Kidney epithelial cell (primary cell): Measurements from ENCODE around the gene SNAI3. TPM values are rescaled to one million over a fixed set of nuclear protein-coding genes. Genes with fewer than 3 reads are reported as not detected.

Experiments
- DNase-seq: peaks from one replicate; pipeline ENCODE4 v3.0.0-alpha.2; 2010; ENCODE audit warnings: low read depth
- H3K27me3 ChIP-seq: 2 replicates; pipeline ENCODE4 v1.6.0; 2011; ENCODE audit warnings: low read length; ENCODE audit not compliant: control insufficient read depth, insufficient read depth
- H3K36me3 ChIP-seq: 2 replicates; pipeline ENCODE4 v1.5.1; 2011; ENCODE audit warnings: low read length; ENCODE audit not compliant: control insufficient read depth, insufficient read depth
- H3K4me3 ChIP-seq: 2 replicates; pipeline ENCODE4 v1.5.1; 2011; ENCODE audit warnings: low read depth, mild to moderate bottlenecking, control low read depth, low read length
- total RNA-seq: library from RNA; depleted of rRNA; stranded (reverse); fragments of >200 nt; gene quantifications from 2 replicates; pipeline ENCODE4 v1.2.3, GENCODE V29; 2015
- TF ChIP-seq, protein P1 (sequence below): IDR thresholded peaks from 2 replicates; pipeline ENCODE4 v1.5.1; 2011; ENCODE audit warnings: mild to moderate bottlenecking, moderate library complexity, low read length, control low read depth, inconsistent platforms; ENCODE audit not compliant: insufficient read depth, poor library complexity, severe bottlenecking

Gene SNAI3
- total RNA-seq, 1 donor from 2014 or later, result 1.1 TPM

DNA sequence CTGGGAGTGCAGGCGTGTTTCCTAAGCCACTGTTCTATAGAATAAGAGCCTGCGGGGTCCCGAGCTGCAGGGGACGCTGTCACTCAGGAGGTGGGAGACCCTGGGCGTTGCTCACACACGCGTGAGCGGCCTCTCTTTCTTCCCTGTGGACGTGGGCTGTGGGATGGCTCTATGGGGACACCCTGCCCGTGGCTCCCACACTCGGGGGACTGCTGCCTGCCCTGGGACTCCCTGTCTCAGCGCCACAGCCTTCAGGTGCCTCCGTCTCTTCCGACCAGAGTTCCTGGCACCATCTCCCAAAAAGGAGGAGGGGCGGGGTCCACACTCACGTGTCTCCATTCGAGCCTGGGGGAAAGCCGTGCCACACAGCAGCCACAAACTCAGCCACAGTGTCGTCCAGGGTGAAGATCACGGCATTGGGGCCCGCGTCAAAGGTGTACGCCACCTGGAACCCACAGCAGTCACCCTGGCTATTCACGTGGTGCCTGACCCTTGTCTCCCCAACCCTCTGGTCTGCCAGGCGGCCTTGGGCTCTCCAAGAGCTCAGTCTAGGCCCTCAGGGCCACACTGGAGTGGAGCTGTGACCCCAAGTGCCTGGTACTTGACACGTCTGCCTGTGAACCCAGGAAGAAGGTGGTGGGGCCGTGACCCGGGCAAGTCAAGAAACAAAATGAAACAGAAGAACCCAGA lies 31.8 kb downstream of the SNAI3 start:
- Histone ChIP-seq H3K4me3 (no peak overlapping the region), H3K27me3 (no peaks in the 10 kb centered on the region), H3K36me3 (peaks cover 2% of the 10 kb centered on the region)
- TF ChIP-seq, protein P1, sequence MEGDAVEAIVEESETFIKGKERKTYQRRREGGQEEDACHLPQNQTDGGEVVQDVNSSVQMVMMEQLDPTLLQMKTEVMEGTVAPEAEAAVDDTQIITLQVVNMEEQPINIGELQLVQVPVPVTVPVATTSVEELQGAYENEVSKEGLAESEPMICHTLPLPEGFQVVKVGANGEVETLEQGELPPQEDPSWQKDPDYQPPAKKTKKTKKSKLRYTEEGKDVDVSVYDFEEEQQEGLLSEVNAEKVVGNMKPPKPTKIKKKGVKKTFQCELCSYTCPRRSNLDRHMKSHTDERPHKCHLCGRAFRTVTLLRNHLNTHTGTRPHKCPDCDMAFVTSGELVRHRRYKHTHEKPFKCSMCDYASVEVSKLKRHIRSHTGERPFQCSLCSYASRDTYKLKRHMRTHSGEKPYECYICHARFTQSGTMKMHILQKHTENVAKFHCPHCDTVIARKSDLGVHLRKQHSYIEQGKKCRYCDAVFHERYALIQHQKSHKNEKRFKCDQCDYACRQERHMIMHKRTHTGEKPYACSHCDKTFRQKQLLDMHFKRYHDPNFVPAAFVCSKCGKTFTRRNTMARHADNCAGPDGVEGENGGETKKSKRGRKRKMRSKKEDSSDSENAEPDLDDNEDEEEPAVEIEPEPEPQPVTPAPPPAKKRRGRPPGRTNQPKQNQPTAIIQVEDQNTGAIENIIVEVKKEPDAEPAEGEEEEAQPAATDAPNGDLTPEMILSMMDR, result no peak
- DNase-seq, result no peak

DNA sequence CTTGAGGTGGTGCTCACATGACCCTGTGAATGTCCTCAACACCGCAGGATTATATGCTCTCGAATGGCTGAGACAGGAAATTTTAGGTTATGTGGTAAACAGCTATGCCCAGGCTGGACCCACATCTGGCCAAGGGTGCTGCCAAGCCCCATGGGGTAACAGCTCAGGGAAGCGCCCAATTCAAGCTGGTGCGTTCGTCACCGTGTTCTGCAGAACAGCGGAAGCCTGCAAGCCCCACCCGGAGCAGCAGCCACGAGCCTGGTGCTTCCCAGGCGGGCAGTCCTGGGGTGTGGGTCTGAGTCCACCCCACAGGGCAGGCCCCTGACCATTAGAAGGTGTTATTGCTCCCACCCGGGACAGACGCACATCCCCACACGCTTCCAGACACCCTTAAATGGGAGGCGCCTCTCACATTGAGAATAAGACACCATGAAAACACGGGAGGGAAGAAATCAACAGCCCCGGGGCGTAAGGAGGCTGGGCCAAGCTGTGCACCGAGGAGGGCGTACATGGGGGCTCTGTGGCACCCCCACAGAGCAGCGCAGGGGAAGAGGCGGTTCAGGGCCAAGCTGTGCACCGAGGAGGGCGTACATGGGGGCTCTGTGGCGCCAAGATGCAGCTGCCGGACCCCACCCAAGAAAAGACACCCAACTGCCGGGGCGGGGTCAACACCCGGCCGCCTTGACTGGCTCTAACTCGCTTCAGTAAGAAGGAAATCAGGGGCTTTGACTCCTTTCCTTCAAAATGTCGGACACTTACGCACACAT lies 32.5 kb downstream of the SNAI3 start:
- no peak overlapping the region for H3K4me3 ChIP-seq
- TF ChIP-seq, protein P1, result no peak

DNA sequence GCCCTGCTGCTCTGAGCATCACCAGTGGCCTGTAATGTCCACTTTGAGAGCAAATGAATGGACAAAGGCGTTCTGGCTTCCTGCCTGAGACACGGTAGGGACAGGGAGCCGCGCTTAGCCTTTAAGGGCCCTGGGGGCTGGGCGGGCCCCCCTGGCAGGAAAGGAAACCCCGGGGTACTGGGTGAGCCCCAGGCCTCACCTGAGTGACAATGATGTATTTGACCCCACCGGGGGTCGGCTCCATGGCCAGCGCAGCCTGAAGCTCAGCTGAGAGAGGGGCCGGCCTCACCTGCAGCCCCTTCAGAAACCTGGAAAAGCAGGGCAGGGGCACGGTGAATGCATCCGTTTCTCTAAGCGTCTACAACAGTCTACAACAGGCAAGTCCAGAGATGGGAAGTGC lies 33.2 kb downstream of the SNAI3 start:
- TF ChIP-seq, protein P1, result no peak
- Histone ChIP-seq H3K27me3 (no peaks in the 10 kb centered on the region), H3K4me3 (no peak overlapping the region), H3K36me3 (peaks cover 2% of the 10 kb centered on the region)
- no peak for DNase-seq

More for the DNA sequence above, 32.5 kb downstream of the SNAI3 start:
- H3K27me3 ChIP-seq, result no peaks in the 10 kb centered on the region
- no peak for DNase-seq
- peaks cover 2% of the 10 kb centered on the region for H3K36me3 ChIP-seq

DNA sequence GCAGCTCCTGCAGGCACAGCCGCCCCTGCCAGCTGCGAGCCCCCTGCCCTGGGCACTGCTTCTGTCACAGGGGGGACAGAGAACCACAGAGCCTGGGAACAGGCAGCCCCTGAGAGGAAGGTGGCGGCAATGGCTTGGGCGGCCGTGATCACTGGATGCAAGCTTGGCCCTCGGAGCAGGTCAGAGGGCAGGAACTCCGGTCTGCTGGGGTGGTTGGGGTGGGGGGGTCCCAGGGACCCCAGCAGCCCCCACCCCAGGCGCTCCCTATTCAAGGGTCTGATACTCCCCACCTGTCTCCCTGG lies 33.6 kb downstream of the SNAI3 start:
- Histone ChIP-seq H3K4me3 (no peak overlapping the region), H3K27me3 (no peaks in the 10 kb centered on the region), H3K36me3 (peaks cover 2% of the 10 kb centered on the region)
- DNase-seq, result no peak
- TF ChIP-seq, protein P1, result no peak

DNA sequence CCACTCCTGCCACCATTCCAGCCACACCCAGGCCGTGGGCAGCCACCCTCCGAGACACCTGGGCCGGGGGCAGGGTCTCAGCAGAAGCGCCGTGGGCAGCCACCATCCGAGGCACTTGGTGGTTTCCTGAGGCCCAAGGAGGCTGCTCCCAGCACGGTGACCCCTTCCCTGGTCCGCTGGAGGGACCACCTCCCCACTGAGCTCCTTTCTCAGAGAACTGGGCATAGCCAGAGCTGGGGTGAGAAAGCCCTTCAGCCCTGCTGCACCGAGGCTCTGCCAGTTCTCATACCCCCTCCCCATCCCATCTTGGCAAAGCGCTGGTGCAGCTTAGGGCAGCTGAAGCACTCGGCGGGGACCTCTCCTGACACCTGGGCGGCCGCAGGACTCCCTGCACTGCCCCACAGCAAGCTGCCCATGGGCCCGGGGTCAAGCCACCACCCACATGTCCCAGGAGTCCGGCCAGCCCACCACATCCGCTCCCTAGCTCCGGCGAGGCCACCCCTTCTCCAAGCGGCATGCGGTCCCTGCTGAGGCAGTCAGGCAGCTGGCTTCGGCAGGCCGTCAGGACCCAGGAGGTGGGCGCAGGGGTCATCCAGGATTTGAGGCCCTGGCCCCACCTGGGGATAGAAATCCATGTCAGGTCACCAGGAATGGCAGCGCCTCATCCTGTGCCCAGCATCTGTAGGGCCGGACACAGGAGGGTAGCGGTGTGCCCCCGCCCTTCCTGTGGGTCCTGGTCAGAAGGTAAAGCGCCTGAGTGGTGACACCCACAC lies 34.1 kb downstream of the SNAI3 start:
- no peak for DNase-seq
- Histone ChIP-seq H3K36me3 (peaks cover 2% of the 10 kb centered on the region), H3K27me3 (no peaks in the 10 kb centered on the region), H3K4me3 (no peak overlapping the region)
- TF ChIP-seq, protein P1, result no peak
